Right renal cortex interstitium (tissue), 3 donors: ENCODE results near the gene EHMT1. TPM values are rescaled to one million over a fixed set of nuclear protein-coding genes. Genes with fewer than 3 reads are reported as not detected.

Source experiments
- DNase-seq, 3 donors: peaks; one replicate each; pipeline ENCODE4 v3.0.0-alpha.2; 2013; ENCODE audit warnings: low read depth in 3 of 3, low spot score in 2 of 3
- polyA plus RNA-seq, 3 donors: library from polyadenylated mRNA; unstranded; fragments of 120-200 nt; gene quantifications; one replicate each; pipeline ENCODE4 v1.2.1, GENCODE V29; 2013; ENCODE audit not compliant: insufficient read length in 3 of 3

The EHMT1 gene
- polyA plus RNA-seq, 3 donors, result 68.5 to 72.0 (median 70.1) TPM

DNA sequence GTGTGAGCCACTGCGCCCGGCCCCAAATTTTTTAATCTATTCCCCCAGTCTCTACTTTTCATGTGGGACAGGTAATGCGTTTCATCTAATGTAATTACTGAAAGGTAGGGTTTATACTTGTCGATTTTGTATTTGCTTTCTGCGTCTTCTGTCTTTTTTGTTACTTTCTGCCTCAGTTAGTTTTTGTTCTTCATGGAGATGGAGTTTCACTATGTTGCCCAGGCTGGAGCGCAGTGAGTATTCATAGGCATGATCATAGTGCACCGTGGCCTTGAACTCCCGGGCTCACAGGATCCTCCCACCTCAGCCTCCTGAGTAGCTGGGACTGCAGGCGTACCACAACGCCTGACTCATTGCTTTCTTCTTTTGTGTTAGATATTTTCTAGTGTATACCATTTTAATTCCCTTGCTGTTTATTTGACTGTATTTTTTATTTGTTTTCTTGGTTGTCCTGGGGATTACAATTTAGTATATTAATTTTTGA, 23.4 kb downstream of the EHMT1 start:
- no peak for DNase-seq

GRCh38 chr9:137642892-137643291, 24.1 kb downstream of the EHMT1 start:
- DNase-seq, result no peak

DNA sequence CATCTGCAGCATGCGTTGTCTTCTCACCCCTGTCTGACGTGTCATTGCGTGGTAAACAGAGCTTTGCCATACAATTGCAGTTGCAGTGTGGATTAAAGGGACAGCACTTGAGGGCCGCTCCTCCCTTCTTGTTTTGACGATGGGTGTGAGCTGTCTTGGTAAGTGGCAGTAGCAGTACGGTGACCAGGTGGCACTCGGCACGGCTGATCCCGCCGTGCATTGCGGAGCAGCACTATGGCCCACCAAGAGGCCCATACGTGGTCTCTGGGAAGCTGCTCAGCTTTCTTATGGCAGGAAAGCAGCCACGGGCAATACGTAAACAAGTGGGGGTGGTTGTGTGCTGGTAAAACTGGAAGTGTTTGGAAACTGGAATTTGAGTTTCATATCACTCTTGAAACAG, 25.1 kb downstream of the EHMT1 start:
- DNase-seq, result no peak

DNA sequence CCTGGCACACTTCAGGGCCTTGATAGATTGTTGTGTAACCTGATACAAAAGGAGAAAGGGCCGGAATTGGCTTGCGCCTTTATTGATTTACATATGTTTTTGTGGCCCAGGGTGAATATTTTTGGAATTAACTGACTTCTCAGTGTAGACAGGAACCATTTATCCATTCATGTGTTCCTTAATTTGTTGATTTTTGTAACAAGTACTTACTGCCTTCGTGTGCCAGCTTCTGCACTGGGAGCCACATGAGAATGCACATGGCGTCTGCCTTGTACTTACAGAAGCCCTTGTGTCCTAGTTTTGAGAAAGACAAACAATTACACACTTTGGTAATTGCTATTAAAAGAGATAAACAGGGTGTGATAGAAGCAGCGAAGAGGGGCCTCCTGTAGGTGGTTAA, 26.4 kb downstream of the EHMT1 start:
- DNase-seq, result no peak

DNA sequence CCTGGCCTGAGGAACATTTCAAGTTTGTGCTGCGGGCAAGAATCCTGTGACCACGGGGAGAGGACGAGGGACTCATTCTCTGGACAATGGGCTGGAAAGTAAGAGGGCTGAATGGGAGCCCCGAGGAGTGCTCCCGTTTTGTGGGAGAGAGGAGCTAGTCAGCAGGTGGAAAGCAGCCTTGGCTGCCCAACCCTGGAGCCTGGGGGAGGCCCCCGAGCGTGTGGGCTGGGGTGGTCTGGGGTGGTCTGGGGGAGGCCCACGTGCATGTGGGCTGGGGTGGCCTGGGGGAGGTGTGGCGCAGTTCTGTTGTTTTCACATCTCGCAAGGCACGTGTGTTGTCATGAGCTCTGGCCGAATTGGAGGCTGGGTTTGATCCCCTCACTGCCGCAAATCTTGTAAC, 27.5 kb downstream of the EHMT1 start:
- DNase-seq, result no peak

- DNase-seq, result no peak
Measured at GRCh38 chr9:137647096-137647714, 28.4 kb downstream of the EHMT1 start.

GRCh38 chr9:137648396-137648795, 29.6 kb downstream of the EHMT1 start:
- no peak for DNase-seq

DNA sequence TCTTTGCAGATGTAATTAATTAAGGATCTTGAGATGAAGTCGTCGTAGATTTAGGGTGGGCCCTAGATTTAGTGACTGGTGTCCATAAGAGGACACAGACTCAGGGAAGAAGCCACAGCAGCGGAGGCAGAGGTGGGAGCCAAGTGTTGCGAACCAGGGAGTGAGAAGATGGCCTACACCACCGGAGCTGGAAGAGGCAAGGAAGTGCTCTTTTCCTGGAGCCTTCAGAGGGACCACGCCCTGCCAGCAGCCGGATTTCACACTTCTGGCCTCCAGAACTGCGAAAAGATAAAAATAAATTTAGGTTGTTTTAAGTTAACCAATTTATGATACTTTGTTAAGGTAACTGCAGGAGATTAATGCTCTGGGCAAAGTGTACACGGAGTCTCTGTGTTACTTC, 30.7 kb downstream of the EHMT1 start:
- no peak for DNase-seq

DNA sequence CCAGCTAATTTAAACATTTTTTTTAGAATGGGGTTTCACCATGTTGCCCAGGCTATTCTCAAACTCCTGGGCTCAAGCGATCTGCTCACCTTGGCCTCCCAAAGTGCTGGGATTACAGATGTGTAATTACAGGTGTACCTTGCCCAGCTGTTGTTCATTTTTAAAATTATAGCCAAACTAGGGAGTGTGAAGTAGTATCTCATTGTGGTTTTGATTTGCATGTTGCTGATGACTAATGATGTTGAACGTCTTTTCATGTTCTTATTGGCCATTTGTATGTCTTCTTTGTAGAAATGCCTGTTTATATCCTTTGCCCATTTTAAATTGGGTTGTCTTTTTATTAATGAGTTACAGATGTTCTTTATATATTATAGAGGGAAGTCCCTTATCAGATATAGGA, 31.5 kb downstream of the EHMT1 start:
- no peak for DNase-seq

DNA sequence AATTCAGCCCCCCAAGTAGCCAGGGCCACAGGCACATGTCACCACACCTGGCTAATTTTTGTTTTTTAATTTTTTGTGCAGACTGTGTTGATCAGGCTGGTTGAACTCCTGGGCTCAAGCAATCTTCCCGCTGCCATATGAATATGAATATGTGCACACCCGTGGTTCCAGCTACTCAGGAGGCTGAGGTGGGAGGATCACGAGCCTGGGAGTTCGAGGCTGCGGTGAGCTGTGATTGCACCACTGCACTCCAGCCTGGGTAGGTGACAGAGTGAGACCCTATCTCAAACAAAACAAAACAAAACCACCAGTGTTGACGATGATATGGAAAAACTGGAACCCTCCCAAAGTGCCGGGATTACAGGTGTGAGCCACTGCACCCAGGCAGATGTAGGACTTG, 32.0 kb downstream of the EHMT1 start:
- no peak for DNase-seq

GRCh38 chr9:137656416-137656815, 37.6 kb downstream of the EHMT1 start:
- DNase-seq, result no peak

DNA sequence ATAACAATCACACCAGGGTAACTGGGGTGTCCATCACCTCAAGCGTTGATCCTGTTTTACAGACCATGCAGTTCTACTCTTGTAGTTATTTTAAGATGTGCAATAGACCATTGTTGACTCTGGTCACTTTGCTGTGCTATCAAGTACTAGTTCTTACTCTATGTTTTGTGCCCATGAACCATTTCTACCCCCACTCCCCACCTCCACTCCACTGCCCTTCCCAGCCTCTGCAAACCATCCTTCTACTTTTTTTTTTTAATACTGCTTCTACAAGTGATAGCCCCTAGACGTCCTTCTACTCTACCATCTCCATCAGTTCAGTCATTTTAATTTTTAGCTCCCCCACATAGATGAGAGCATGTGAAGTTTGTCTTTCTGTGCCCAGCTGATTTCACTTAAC, 38.8 kb downstream of the EHMT1 start:
- DNase-seq, result no peak

DNA sequence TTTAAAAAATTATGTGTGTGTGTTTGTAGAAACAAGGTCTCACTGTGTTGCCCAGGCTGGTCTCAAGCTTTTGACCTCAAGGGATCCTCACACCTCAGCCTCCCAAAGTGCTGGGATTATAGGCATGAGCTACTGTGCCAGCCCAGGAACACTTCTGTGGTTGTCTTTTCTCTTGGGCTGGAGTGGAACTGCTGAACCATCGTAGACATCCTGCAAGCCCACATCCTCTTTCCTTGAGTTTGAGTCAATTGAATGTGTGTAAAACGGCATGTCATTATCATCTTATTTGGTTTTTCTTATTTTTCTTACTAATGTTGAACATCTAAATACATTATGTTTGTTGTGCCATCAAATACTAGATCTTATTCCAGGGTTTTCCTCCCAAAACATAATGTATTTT, 40.0 kb downstream of the EHMT1 start:
- no peak for DNase-seq

DNA sequence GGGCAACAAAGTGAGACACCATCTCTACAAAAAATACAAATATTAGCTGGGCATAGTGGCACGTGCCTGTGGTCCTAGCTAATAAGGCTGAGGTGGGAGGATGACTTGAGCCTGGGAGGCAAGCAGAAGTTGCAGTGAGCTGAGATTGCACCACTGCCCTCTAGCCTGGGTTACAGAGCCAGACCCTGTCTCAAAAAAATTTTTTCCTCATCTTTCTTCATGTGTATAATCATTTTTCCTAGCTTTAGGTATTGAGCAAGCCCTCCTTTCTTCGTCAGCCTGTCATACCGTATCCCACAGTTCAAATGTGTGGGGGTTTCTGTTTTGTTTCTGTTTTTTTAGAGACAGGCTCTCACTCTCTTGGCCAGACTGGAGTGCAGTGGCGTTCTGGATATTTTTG, 41.3 kb downstream of the EHMT1 start:
- no peak for DNase-seq

GRCh38 chr9:137663584-137663983, 44.8 kb downstream of the EHMT1 start:
- no peak for DNase-seq

GRCh38 chr9:137664676-137665075, 45.9 kb downstream of the EHMT1 start:
- DNase-seq, result no peak

- no peak for DNase-seq
Measured at GRCh38 chr9:137665226-137665625, 46.4 kb downstream of the EHMT1 start.

- DNase-seq, result no peak
Measured at GRCh38 chr9:137665697-137666512, 47.1 kb downstream of the EHMT1 start.

DNA sequence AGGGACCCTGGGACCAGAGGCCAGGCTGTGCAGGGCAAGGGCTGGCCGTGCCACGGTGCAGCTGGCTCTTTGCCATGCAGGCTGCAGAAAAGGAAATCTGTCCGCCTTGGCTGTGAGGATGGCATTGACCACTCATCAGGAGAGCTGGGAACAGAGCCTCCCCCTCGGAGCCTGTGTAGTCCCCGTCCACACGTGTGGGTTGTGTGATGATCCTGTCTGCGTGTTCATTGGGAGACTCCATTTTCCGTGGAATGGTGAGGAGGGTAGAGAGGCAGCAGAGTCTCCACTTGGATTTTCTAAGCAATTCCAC, 47.7 kb downstream of the EHMT1 start:
- DNase-seq, result no peak

DNA sequence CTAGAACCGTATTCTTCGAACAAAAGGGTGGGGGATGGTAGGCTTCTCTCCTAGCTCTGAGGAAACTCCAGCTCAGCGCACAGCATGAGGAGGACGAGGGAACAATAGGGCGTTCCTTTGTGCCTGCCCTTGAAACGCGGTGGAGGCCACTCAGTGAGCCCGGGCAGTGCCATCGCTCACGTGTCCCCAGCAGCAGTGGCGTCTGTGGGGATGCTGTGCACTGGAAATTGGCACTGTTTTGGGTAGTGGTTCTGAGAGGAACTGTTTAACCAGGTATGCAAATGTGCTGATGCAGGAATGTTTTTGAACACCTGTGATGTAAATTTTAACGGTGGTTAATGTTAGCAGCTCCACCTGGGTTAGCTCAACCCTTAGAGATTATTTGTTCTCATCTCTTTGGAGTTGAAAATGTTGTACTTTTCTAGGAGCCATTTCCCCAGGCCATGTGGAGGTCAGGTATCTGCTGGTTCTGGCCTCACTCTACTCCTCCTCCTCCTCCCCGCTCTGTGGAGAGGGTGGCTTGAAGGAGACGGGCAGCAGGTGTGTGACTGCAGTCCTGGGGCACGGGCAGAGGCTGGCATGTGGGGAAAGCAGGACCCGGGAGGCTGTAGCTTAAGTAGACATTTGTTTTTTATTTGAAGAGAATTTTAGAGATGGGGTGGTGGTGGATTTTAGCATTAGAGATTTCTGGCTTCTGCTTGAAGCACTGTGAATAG, 48.3 kb downstream of the EHMT1 start:
- DNase-seq, result no peak

DNA sequence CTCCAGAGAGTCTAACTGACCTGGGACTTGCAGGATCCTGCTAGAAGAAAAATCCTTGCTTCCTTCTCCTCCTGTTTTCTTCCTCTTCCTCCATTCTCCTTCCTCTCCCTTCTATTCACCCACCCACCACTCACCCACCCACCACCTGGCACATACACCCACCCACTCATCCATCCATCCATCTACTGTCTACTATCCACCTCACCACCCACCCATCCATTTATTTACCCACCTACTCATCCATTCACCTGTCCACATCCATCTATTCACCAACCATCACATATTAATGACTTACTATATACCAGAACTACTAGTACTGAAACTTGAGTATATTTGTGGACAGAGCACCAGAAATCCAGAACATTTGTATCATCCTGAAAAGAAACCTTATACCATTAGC, 49.4 kb downstream of the EHMT1 start:
- DNase-seq, result no peak

DNA sequence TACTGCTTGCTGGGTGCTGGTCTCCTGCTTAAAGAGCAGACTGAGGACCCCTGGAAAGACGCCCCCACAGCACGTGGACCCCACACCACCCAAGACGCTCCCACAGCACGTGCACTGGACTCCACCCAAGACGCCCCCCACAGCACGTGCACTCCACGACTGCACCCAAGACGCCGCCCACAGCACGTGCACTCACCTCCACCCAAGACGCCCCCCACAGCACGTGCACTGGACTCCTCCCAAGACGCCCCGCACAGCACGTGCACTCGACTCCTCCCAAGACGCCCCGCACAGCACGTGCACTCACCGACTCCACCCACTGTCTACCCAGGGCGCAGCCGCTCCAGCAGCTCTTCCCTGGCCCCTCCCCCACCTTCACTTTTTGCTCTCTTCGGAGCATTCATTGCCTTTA, 50.5 kb downstream of the EHMT1 start:
- no peak for DNase-seq
